HG03439 (cell line): ENCODE measurements around the gene KCNG1.

Experiments
- ATAC-seq: cut with Tn5 transposase; IDR thresholded peaks from one replicate; pipeline ENCODE4 v1.9.1; 2021; ENCODE audit warnings: mild to moderate bottlenecking, moderate library complexity; ENCODE audit not compliant: unreplicated experiment

KCNG1 gene

GRCh38 chr20:51036827-51037531 is 14.1 kb upstream of the KCNG1 start:
- ATAC-seq: no peak

GRCh38 chr20:51036226-51036625 is 13.3 kb upstream of the KCNG1 start:
- ATAC-seq: no peak

- ATAC-seq: no peak
Observed at GRCh38 chr20:51034988-51035656, 12.2 kb upstream of the KCNG1 start.

- ATAC-seq: no peak
Observed at GRCh38 chr20:51034476-51034875, 11.6 kb upstream of the KCNG1 start.

DNA sequence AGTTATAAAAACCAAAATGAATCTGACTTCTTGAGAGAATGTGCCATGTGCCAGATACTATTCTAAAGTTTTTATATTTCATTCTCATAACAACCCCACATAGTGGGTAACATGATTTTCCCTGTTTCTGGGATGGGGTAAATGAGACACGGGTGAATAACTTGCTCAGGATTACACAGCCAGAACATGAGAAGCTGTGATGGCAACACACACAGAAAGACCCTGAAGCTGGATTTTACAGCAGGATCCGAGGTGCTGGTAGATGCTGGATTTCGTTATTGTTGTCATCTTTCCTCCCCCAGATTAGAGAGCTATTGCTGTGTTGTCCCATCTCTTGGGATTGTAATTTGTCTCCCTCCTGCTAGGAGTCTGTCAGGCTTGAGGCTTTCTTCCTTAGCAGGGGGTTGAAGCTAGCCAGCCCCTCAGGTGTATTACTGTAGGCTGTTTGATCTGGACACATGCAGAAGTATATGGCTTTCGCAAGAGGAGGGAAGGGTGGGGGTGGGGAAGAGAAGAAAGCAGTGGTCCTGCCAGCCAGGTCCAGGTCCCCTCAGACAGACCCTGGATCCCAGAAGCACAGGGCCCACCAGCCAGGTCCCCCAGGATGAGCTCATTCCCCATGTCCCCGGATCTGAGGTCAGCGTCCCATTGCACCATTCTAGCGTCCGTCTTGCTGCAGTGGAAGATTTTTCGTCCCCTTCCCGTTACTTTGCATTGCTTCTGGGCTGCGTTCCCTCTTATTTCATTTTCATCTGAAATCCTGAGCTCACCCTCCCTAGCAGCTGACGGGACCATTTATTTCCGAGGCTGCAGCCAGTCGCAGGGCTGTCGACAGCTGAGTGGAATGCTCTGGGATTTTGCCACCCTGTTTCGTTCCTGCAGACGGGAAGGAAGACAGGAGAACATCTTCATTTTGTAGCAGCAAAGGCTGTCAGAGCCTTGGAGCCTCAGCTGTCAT is 7.3 kb upstream of the KCNG1 start:
- no peak for ATAC-seq

DNA sequence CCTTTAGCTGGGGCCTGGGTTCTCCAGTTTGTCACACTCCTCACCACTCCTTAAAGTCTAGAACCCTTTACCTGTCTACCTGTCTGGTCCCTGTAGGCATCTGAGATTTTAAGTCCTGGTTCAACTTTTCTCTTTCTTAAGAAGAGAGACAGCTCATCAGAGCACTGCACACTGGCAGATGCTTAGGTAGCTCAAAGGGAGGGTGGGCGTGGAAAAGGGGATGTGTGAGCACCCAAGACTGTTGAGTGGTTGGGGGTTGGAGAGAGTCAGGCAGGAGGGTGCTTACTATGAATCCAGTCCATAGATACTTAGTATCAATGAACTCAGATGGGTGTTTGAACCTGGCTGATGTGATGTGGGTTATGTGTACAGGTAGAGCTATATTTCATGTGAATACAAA is 6.6 kb upstream of the KCNG1 start:
- no peak for ATAC-seq

DNA sequence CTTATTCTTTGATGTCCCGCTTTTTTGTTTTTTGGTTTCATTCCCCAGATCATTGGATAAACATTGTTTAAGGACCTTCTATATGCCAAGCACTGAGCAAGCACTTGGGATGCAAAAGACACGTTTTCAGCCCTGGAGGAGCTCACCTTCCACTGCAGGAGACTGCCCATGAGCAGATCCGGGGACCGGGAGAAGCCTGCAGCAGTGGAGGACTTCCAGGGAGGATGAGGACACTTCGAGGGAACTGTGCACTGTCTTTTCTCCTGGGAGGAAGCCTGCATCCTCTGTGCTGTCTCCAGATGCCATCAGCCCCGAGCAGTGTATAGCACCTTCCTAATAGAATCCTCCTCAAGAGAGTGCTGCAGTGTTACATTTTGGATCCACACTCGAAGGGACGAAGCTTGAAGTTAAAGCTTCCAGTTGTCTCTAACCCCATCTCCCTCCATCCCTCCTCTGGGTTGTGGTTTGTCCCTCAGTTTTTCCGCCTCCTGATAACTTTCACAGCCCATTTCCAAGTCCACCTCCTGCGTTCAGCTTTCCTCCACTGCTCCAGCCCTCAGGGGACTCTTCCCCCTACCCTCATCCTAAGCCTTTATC is 5.8 kb upstream of the KCNG1 start:
- no peak for ATAC-seq

- ATAC-seq: no peak
Observed at GRCh38 chr20:51027035-51027795, 4.3 kb upstream of the KCNG1 start.

DNA sequence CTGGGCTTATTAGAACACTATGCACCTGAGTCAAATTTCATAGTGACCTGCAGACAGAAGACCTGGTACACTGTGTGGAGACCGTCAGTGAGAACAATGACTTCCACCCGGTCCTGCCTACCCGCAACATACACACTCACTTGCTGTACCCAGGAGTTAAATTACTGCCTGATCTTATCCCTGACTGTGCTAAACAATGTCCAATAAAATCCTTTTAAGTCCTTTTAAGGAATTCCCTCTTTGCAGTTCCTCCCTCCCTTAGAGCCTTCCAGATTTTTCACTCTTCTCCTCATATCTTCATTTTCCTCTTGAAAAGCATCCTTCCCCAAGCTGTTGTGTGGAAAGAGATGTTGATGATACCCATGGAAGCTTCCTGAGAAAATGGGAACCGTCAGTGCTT is 3.4 kb upstream of the KCNG1 start:
- no peak for ATAC-seq

GRCh38 chr20:51024761-51025160 is 1.9 kb upstream of the KCNG1 start:
- ATAC-seq: no peak

DNA sequence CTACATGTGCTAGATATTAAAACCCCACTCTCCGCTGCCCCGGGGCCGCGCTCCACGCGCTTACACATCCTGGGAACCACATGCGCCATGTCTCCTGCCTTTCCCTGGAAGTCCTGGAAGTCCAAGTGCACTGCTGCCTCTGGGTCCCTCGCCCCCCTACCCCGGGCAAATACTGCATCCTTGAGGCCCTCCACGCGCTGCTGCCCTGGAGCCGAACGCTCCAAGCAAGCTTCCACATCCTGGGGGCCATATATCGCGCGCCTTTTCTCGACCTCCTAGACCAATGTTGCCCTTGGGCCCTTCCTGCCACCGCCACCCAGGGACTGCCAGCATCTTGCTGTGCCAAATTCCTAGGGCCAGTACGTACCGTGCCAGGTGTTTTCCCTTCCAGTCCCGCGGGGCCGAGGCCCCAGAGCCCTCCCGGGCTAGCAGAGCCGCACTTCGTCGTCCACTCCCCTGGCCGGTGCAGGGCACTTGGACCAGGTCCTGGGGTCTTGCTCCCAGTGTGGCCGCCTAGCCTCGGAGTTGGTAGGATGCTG is 779 bp upstream of the KCNG1 start:
- ATAC-seq: no peak

DNA sequence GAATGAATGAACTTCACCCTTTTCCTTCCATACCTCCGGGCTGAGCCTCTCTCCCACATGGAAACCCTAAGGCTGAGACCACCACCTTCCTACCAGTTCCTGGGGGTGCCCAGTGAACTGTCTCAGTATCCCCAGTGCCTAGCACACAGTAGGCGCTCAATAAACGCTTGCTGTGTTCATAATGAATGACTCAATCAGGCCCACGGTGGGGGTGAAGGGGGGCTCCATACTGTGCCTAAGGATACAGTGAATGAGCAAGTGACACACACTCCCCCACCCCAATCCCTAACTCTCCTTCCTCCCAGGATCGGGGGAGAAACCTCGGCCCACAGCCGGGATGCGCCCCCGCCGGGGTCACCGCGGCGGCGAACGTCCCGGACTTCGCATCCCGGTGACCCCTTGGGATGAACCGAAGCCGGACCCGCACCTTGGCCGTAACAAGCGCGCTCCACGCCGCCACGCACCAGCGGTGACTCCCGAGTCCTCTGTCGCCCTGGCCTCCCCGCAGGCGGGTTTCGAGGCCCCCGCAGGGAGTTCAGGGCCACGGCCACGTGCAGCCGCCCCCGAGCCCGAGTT is 592 bp downstream of the KCNG1 start:
- ATAC-seq: no peak

GRCh38 chr20:51021067-51022025 is 1.6 kb downstream of the KCNG1 start:
- ATAC-seq: no peak

DNA sequence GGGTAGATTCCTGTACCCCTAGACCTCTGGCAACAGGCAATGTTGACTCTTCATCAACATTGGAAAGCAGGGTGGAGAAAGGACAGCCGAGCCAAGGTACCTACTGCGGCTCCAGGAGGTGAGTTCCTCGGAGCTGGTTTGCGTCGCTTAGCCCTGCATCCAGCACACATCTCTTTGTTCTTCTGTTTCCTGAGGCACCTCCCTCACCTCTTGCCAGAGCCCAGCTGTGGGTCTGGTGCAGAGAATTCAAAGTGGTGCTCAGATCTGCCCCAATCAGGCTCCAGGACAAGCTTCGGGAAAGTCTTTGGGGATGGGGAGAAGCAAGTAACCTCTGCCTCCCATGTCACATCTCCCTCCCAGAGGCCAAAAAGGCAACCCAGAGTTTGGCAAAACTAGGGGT is 2.2 kb downstream of the KCNG1 start:
- ATAC-seq: no peak

DNA sequence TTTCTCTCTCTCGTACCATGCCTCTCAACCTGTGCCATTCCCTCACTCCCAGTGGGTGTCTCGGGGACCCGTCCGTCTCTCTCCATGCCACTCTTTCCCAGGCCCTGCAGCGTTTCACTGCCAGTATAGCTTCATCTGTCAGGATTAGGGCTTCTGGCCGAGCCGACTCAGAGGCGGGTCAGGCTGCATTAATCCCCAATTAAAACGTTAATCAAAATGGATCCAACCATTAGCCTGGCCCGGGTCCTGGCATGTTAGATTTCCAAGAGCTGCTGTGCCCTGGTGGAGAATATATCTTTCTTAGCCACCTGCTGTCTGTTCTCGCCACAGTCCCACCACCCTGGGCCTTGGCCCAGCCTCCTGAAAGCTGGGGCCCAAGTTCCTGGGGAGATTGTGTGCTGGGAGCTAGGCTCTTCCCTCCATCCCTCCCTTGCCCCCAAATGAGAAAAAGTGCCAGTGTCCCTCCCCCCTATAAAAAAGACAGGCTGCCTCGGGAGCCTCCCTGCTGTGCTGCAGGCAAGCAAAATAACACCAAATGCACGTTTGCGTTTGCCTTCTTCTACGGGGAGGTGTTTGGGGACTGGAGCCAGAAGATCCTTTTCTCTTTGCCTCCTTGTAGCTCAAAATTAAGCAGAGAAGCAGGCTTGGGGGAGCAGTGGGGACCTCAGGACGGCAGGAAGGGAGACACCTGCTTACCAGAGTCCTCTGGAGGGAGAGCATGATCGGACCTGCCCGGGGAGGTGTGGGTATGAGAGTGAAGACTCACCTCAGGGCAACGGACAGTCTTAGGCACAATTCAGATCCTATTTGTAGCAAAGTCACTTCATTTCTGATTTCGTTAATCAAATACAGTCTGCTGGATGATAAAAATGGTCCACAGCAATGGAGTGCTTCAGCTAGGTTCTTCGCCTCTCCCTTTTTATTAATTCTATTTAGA is 3.0 kb downstream of the KCNG1 start:
- ATAC-seq: no peak

DNA sequence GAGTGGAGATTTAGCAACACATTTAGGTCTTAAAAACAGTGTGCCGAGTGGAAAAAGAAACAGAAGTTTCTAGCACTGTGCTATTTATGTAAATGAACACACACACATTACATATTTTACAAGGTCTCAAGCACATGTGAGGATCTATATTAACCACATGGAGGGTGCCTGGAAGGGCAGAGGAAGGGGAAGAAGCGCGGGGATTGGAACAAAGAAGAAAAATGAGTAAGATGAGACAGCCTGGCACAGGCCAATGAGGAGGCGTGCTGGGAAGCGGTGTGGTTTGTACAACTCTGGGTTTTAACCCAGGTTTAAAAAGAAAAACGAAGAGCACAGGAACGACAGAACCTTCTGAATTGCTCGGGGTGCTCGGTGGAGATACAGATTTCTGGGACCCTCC is 5.7 kb downstream of the KCNG1 start:
- ATAC-seq: no peak

GRCh38 chr20:51016521-51016920 is 6.4 kb downstream of the KCNG1 start:
- ATAC-seq: no peak
